K562 (cell line): ENCODE results near the gene SPTLC1. TPM values are rescaled to one million over a fixed set of nuclear protein-coding genes. Genes with fewer than 3 reads are reported as not detected.
A peak's percentile ranks its signal among the peaks of the same experiment; 100 is the strongest.

Source experiments
- ATF1 ChIP-seq, 2 experiments: fragments of 450-650 bp in 1 of 2; IDR thresholded peaks; 2 replicates each; pipeline ENCODE4 v1.6.1; 2016; ENCODE audit warnings: missing compliant biosample characterization in 1 of 2, missing genetic modification characterization in 1 of 2
- C11orf30 ChIP-seq: fragments of 450-650 bp; IDR thresholded peaks from 2 replicates; pipeline ENCODE4 v1.6.1; 2016; ENCODE audit warnings: low read depth, mild to moderate bottlenecking
- CSDE1 ChIP-seq, 2 experiments: fragments of 450-650 bp; IDR thresholded peaks; 2 replicates each; pipeline ENCODE4 v1.6.1; 2016; ENCODE audit warnings: mild to moderate bottlenecking in 1 of 2
- HMGN3 ChIP-seq: IDR thresholded peaks from 2 replicates; pipeline ENCODE4 v1.6.1; 2011; ENCODE audit warnings: borderline replicate concordance, low read depth, mild to moderate bottlenecking, mixed read lengths, low read length; ENCODE audit not compliant: insufficient read length; ENCODE audit errors: extremely low read depth
- MED1 ChIP-seq: sonication (generic); formaldehyde crosslinking; IDR thresholded peaks from 2 replicates; pipeline ENCODE4 v1.8.1; 2023; ENCODE audit warnings: missing genetic modification reagents, borderline replicate concordance
- MYNN ChIP-seq, 2 experiments: sonication (generic); formaldehyde crosslinking in 1 of 2; IDR thresholded peaks; 2 replicates each; pipeline versions ENCODE4 v1.5.0 to v1.6.1; 2016 to 2020; ENCODE audit warnings: antibody characterized with exemption in 1 of 2, missing genetic modification reagents in 1 of 2
- NFATC3 ChIP-seq: fragments of 450-650 bp; IDR thresholded peaks from 2 replicates; pipeline ENCODE4 v1.6.1; 2017; ENCODE audit warnings: mild to moderate bottlenecking
- POLR2AphosphoS5 ChIP-seq: IDR thresholded peaks from 2 replicates; pipeline ENCODE4 v1.6.1; 2011; ENCODE audit warnings: mild to moderate bottlenecking, low read depth, low read length, moderate library complexity; ENCODE audit not compliant: control insufficient read depth, insufficient read depth
- RREB1 ChIP-seq: fragments of 250-450 bp; sonication (Bioruptor Pico); IDR thresholded peaks from 2 replicates; pipeline ENCODE4 v1.4.0; 2020
- XRCC3 ChIP-seq: fragments of 450-650 bp; IDR thresholded peaks from 2 replicates; pipeline ENCODE4 v1.6.1; 2017; ENCODE audit warnings: mild to moderate bottlenecking, moderate library complexity
- polyA plus RNA-seq, 8 experiments: library from polyadenylated mRNA; depleted of rRNA in 4 of 8; stranded (reverse) in 5 of 8; unstranded in 3 of 8; fragments of >200 nt; fragmentation: Nextera tagmentation in 2 of 8; fragmentation: Illumina TruSeq in 1 of 8; extraction: Ambion mirVana in 2 of 8; extraction: Trizol in 1 of 8; gene quantifications; 2 replicates each; pipeline versions ENCODE4 v1.2.1 to v1.2.3, GENCODE V29; 2011 to 2014; ENCODE audit warnings: inconsistent platforms in 1 of 8, missing spikeins in 1 of 8
- total RNA-seq, 7 experiments: library from RNA; depleted of rRNA in 6 of 7; stranded (reverse); fragments of >200 nt in 6 of 7; fragmentation: Illumina TruSeq in 2 of 7; extraction: Trizol in 2 of 7; gene quantifications; 2 replicates each; pipeline versions ENCODE4 v1.2.1 to v1.2.3, GENCODE V29; 2011 to 2021; ENCODE audit warnings: low replicate concordance in 1 of 7
- TF ChIP-seq, protein P1 (sequence below), 2 experiments: fragments of 450-650 bp; conservative IDR thresholded peaks; 2 replicates each; pipeline ENCODE4 v1.6.1; 2017; ENCODE audit warnings: mild to moderate bottlenecking in 2 of 2, moderate library complexity in 2 of 2
- TF ChIP-seq, protein P2 (sequence below): sonication (generic); formaldehyde crosslinking; IDR thresholded peaks from 2 replicates; pipeline ENCODE4 v1.8.1; 2023; ENCODE audit warnings: missing genetic modification reagents, mild to moderate bottlenecking, borderline replicate concordance

The SPTLC1 gene
- total and polyA plus RNA-seq, 9 of the 15 experiments (the other 6 are each of a cell fraction or from before 2014, with no cell fraction given) = 58.8 to 125 (median 84.5) TPM

DNA sequence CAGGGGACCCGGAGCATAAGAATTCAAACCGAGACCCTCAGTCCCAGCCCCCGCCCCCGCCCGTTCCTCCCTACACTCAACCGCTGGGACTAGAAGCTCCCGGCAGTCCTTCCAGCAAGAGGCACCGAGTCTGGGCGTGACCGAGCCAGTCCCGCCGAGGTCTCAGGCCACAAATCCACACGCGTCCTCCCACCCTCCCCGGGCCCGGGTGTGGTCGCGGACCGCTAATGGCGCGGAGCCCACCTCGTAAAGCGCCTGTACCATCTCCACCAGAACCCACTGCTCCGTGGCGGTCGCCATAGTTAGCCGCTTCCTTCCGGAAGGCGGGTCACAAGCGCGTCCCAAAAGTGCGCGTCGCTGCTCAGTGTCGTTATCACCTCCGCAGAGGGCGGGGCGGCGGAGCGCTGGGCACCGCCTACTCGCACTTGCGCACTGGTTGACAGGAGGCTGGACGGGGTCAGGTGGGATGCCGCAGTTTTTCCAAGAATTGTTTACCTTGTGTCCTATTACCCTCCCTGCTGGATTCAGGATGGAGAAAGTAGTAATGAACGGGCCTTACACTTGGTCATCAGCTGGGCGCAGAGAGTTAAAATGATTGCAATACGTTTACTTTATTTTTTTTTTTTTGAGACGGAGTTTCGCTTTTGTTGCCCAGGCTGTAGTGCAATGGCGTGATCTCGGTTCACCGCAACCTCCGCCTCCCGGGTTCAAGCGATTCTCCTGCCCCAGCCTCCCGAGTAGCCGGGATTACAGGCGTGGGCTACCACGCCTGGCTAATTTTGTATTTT, at the start of gene SPTLC1 (continued):
- peak; percentile 65; the same call in 1 of the 2 replicates for TF ChIP-seq RREB1
- no peak for TF ChIP-seq MYNN (IDR thresholded peaks at IDR 0.05)
- TF ChIP-seq MYNN (CRISPR knock-in tag; IDR thresholded peaks at IDR 0.05) = no peak
- TF ChIP-seq MED1 (CRISPR knock-in tag) = no peak
- TF ChIP-seq, protein P1, sequence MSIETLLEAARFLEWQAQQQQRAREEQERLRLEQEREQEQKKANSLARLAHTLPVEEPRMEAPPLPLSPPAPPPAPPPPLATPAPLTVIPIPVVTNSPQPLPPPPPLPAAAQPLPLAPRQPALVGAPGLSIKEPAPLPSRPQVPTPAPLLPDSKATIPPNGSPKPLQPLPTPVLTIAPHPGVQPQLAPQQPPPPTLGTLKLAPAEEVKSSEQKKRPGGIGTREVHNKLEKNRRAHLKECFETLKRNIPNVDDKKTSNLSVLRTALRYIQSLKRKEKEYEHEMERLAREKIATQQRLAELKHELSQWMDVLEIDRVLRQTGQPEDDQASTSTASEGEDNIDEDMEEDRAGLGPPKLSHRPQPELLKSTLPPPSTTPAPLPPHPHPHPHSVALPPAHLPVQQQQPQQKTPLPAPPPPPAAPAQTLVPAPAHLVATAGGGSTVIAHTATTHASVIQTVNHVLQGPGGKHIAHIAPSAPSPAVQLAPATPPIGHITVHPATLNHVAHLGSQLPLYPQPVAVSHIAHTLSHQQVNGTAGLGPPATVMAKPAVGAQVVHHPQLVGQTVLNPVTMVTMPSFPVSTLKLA (conservative IDR thresholded peaks at IDR 0.05) = peak; percentile 66 to 89
- peak in 1 of 2 experiments; percentile 91; a peak in 2 of 4 replicates for TF ChIP-seq CSDE1 (IDR thresholded peaks at IDR 0.05)
- TF ChIP-seq, protein P2, sequence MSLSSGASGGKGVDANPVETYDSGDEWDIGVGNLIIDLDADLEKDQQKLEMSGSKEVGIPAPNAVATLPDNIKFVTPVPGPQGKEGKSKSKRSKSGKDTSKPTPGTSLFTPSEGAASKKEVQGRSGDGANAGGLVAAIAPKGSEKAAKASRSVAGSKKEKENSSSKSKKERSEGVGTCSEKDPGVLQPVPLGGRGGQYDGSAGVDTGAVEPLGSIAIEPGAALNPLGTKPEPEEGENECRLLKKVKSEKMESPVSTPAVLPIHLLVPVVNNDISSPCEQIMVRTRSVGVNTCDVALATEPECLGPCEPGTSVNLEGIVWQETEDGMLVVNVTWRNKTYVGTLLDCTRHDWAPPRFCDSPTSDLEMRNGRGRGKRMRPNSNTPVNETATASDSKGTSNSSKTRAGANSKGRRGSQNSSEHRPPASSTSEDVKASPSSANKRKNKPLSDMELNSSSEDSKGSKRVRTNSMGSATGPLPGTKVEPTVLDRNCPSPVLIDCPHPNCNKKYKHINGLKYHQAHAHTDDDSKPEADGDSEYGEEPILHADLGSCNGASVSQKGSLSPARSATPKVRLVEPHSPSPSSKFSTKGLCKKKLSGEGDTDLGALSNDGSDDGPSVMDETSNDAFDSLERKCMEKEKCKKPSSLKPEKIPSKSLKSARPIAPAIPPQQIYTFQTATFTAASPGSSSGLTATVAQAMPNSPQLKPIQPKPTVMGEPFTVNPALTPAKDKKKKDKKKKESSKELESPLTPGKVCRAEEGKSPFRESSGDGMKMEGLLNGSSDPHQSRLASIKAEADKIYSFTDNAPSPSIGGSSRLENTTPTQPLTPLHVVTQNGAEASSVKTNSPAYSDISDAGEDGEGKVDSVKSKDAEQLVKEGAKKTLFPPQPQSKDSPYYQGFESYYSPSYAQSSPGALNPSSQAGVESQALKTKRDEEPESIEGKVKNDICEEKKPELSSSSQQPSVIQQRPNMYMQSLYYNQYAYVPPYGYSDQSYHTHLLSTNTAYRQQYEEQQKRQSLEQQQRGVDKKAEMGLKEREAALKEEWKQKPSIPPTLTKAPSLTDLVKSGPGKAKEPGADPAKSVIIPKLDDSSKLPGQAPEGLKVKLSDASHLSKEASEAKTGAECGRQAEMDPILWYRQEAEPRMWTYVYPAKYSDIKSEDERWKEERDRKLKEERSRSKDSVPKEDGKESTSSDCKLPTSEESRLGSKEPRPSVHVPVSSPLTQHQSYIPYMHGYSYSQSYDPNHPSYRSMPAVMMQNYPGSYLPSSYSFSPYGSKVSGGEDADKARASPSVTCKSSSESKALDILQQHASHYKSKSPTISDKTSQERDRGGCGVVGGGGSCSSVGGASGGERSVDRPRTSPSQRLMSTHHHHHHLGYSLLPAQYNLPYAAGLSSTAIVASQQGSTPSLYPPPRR (CRISPR knock-in tag) = no peak
- TF ChIP-seq HMGN3 = peak; percentile 93
- no peak for TF ChIP-seq XRCC3
- TF ChIP-seq ATF1 (CRISPR knock-in tag; IDR thresholded peaks at IDR 0.05) = peak; percentile 99
- peak; percentile 100 for TF ChIP-seq ATF1 (tag; IDR thresholded peaks at IDR 0.05)
- peak; percentile 99 for TF ChIP-seq C11orf30
- peak; percentile 72 for TF ChIP-seq POLR2AphosphoS5
- TF ChIP-seq NFATC3 = 0 out of 2 replicates have a peak, but pooled peaks have one; percentile 62
